ENCODE results near the gene DPH1.
A peak's percentile ranks its signal among the peaks of the same experiment; 100 is the strongest.

Gene DPH1

DNA sequence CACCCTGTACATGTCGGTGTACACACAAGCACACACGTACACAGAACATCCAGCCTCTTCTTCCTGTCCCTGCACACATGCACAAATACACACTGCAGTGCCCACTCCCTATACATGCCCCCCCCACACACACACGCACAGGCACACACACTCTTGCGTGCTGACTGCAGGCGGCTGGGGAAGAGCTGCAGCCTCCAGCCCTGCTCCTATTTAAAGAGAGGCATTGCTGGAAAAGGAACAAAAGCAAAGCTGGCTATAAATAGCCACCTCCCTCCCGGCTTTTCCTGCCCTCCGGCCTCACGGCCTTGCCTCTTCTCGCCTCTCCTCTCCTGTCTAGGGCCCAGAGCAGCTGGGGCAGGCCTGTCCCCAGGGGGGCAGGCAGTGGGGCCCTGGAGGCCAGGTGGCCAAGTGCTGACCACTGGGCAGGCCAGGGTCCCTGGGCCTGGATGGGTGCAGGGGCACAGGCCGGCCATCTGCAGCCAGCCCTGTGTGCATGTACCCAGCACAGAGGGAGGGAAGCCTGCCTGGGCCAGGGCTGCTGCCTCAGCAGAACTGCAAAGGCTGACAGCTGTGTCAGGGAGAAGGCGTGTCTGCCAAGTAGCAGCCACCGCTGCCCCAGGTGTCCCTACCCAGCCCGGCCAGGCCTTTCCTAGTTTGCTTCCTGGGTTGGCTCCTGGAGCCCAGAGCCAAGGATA, 30.2 kb upstream of the DPH1 start:
- no peaks in the 10 kb centered on the region for H3K79me2 ChIP-seq
- no peaks in the 10 kb centered on the region for H3K27me3 ChIP-seq (ENCODE audit: control insufficient read depth, insufficient read depth, low read length)
- H3K4me1 ChIP-seq = peaks cover 8% of the 10 kb centered on the region
- no peaks in the 10 kb centered on the region for H3K9me3 ChIP-seq (ENCODE audit: control insufficient read depth, low read length)
- H3K4me3 ChIP-seq (ENCODE audit: low read depth, low read length) = peak overlapping the region; percentile 35
- TF ChIP-seq, protein P1, sequence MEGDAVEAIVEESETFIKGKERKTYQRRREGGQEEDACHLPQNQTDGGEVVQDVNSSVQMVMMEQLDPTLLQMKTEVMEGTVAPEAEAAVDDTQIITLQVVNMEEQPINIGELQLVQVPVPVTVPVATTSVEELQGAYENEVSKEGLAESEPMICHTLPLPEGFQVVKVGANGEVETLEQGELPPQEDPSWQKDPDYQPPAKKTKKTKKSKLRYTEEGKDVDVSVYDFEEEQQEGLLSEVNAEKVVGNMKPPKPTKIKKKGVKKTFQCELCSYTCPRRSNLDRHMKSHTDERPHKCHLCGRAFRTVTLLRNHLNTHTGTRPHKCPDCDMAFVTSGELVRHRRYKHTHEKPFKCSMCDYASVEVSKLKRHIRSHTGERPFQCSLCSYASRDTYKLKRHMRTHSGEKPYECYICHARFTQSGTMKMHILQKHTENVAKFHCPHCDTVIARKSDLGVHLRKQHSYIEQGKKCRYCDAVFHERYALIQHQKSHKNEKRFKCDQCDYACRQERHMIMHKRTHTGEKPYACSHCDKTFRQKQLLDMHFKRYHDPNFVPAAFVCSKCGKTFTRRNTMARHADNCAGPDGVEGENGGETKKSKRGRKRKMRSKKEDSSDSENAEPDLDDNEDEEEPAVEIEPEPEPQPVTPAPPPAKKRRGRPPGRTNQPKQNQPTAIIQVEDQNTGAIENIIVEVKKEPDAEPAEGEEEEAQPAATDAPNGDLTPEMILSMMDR (IDR thresholded peaks at IDR 0.05) = no peak
- no peak overlapping the region for H3K9ac ChIP-seq
- H3K36me3 ChIP-seq (ENCODE audit: control insufficient read depth, insufficient read depth, low read length) = no peaks in the 10 kb centered on the region
- H3K4me2 ChIP-seq (ENCODE audit: low read length) = peak overlapping the region; percentile 64
- H2AFZ ChIP-seq = peak overlapping the region; percentile 87
- peak overlapping the region; percentile 53 for H3K27ac ChIP-seq

DNA sequence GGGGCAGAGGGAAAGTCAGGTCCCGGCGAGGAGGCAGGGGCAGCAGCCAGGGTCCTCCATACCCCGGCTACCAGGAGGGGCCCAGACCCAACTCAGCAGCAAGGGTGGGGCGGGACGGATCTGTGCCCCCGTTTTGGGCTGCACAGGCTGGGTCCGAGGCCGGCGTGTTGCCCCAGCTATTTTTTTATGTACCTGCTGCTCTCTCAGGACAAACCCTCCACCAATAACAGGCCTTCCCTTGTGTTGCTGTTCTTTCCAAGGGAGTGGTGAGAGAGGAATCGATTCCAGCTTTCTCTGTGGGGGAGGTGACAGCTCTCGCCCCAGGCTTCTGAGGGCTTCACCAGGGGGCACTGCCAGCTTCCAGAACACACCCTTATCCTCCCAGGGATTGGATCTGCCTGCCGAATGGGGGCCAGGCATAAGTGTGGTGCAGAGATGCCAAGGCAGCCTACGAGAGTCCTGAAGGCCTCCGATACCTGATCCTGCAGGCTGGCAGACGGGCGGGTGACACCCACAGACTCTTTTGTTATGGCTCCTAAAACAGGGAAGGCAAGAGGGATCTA, 27.1 kb upstream of the DPH1 start:
- no peak overlapping the region for H3K9ac ChIP-seq
- no peak overlapping the region for H3K4me3 ChIP-seq (ENCODE audit: low read depth, low read length)
- no peaks in the 10 kb centered on the region for H3K36me3 ChIP-seq (ENCODE audit: control insufficient read depth, insufficient read depth, low read length)
- no peak overlapping the region for H3K4me2 ChIP-seq (ENCODE audit: low read length)
- no peak overlapping the region for H3K27ac ChIP-seq
- TF ChIP-seq, protein P1 (IDR thresholded peaks at IDR 0.05) = no peak
- H3K4me1 ChIP-seq = peaks cover 8% of the 10 kb centered on the region
- no peaks in the 10 kb centered on the region for H3K27me3 ChIP-seq (ENCODE audit: control insufficient read depth, insufficient read depth, low read length)
- no peaks in the 10 kb centered on the region for H3K79me2 ChIP-seq
- H3K9me3 ChIP-seq (ENCODE audit: control insufficient read depth, low read length) = no peaks in the 10 kb centered on the region
- H2AFZ ChIP-seq = no peak overlapping the region

DNA sequence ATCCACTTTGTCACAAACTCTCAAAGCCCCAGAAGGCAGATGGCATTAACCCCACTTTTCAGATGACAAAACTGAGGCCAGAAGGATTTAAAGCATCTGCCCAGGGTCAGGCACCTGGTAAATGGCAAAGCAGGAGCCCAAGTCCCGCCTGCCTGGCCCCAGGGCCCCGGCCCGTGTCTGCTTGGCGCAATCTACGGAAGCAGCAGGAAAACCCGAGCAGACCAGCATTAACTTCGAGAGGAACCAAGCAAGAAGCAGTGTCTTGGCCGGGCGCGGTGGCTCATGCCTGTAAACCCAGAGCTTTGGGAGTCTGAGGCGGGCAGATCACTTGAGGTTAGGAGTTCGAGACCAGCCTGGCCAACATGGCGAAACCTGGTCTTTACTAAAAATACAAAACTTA, 26.4 kb upstream of the DPH1 start:
- Histone ChIP-seq H3K27me3 (ENCODE audit: control insufficient read depth, insufficient read depth, low read length) (no peaks in the 10 kb centered on the region), H3K9me3 (ENCODE audit: control insufficient read depth, low read length) (no peaks in the 10 kb centered on the region), H3K27ac (no peak overlapping the region), H3K4me2 (ENCODE audit: low read length) (no peak overlapping the region), H3K36me3 (ENCODE audit: control insufficient read depth, insufficient read depth, low read length) (no peaks in the 10 kb centered on the region), H3K79me2 (no peaks in the 10 kb centered on the region), H3K4me3 (ENCODE audit: low read depth, low read length) (no peak overlapping the region), H2AFZ (no peak overlapping the region), H3K9ac (no peak overlapping the region), H3K4me1 (peaks cover 8% of the 10 kb centered on the region)
- TF ChIP-seq, protein P1 (IDR thresholded peaks at IDR 0.05) = no peak

DNA sequence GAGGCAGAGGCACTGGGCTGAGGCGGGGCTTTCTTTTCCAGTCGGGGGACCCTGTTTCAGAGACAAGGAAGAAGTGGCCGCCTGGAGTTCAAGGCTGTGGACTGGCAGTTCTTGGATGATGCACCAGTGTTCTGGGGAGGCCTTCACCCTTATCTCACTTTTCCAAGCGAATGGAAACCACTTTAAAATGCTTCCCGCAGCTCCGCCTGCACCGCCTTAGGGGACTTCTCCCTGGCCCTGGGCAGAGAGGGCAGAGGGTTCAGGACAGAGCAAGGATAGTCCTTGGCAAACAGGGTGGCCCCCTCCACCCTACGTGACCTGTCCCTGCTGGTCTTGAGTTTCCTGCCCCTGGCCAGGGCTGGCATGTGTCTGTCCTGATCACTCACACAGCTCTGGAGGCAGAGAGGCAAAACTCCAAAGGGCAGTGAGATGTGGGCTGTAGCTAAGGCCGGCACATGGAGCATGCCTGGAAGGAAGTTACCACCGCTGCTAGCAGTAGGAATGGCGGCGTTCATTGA, 25.5 kb upstream of the DPH1 start:
- Histone ChIP-seq H3K4me3 (ENCODE audit: low read depth, low read length) (no peak overlapping the region), H3K36me3 (ENCODE audit: control insufficient read depth, insufficient read depth, low read length) (no peaks in the 10 kb centered on the region), H3K27ac (no peak overlapping the region)

More for the DNA sequence above, 25.5 kb upstream of the DPH1 start:
- Histone ChIP-seq H2AFZ (no peak overlapping the region), H3K27me3 (ENCODE audit: control insufficient read depth, insufficient read depth, low read length) (no peaks in the 10 kb centered on the region), H3K9me3 (ENCODE audit: control insufficient read depth, low read length) (no peaks in the 10 kb centered on the region), H3K9ac (no peak overlapping the region), H3K79me2 (no peaks in the 10 kb centered on the region), H3K4me1 (peaks cover 7% of the 10 kb centered on the region), H3K4me2 (ENCODE audit: low read length) (no peak overlapping the region)
- TF ChIP-seq, protein P1 (IDR thresholded peaks at IDR 0.05) = no peak

All from parathyroid adenoma (tissue), 2 donors.